ENCODE measurements around the gene HDAC4.

DNA sequence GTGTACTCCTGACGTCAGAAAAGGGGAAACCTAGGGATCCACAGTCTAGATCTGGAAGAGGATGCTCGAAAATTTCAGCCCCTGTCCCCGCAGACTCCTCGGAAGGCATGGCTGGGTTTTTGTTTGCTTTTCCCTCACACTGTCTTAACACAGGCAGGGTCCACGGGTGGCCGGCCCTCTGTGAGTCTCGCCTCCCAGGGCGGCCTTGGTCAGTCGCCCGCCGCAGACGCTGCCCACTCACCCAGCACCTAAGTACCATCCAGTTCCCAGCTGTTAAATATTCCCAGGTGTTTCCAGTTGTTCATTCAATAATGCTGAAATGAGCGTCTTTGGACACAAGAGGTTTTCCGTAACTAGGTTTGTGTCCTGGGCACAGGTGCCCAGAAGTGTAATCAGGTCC, 359.8 kb downstream of the HDAC4 start:
- TF ChIP-seq, protein P1, sequence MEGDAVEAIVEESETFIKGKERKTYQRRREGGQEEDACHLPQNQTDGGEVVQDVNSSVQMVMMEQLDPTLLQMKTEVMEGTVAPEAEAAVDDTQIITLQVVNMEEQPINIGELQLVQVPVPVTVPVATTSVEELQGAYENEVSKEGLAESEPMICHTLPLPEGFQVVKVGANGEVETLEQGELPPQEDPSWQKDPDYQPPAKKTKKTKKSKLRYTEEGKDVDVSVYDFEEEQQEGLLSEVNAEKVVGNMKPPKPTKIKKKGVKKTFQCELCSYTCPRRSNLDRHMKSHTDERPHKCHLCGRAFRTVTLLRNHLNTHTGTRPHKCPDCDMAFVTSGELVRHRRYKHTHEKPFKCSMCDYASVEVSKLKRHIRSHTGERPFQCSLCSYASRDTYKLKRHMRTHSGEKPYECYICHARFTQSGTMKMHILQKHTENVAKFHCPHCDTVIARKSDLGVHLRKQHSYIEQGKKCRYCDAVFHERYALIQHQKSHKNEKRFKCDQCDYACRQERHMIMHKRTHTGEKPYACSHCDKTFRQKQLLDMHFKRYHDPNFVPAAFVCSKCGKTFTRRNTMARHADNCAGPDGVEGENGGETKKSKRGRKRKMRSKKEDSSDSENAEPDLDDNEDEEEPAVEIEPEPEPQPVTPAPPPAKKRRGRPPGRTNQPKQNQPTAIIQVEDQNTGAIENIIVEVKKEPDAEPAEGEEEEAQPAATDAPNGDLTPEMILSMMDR (IDR thresholded peaks at IDR 0.05): no peak
- no peak for TF ChIP-seq POLR2A (IDR thresholded peaks at IDR 0.05)

All from stomach (tissue), 4 donors.